Measurements from ENCODE around the gene BMPR1B.
"Not testable (repeated sequence)": the region's sequence is repeated elsewhere in the genome, so short reads cannot be mapped to it uniquely, and the experiment has no call there.

Gene BMPR1B

GRCh38 chr4:94827481-94828110 lies 69.8 kb downstream of the BMPR1B start:
- DNase-seq (no peak), ATAC-seq (replicated peaks) (no peak)
- H3K36me3 Mint-ChIP-seq (ENCODE audit: insufficient read depth): no peaks in the 10 kb centered on the region
- no peaks in the 10 kb centered on the region for H3K9me3 Mint-ChIP-seq
- H3K27me3 Mint-ChIP-seq: no peaks in the 10 kb centered on the region
- H3K27ac Mint-ChIP-seq: no peak overlapping the region
- no peaks in the 10 kb centered on the region for H3K4me1 Mint-ChIP-seq (ENCODE audit: low read depth in 2 of 2)
- no peak overlapping the region for H3K4me3 Mint-ChIP-seq

GRCh38 chr4:94828882-94829281 lies 71.1 kb downstream of the BMPR1B start:
- DNase-seq: no peak
- Mint-ChIP-seq H3K36me3 (ENCODE audit: insufficient read depth) (no peaks in the 10 kb centered on the region), H3K4me3 (no peak overlapping the region), H3K27ac (no peak overlapping the region), H3K27me3 (no peaks in the 10 kb centered on the region), H3K9me3 (no peaks in the 10 kb centered on the region), H3K4me1 (ENCODE audit: low read depth in 2 of 2) (no peaks in the 10 kb centered on the region)
- no peak for ATAC-seq (replicated peaks)

- ATAC-seq (replicated peaks): no peak
- H3K4me3 Mint-ChIP-seq: no peak overlapping the region
- H3K36me3 Mint-ChIP-seq (ENCODE audit: insufficient read depth): no peaks in the 10 kb centered on the region
Measured at GRCh38 chr4:94831607-94832006, 73.9 kb downstream of the BMPR1B start.

GRCh38 chr4:94832329-94832728 lies 74.6 kb downstream of the BMPR1B start:
- H3K4me1 Mint-ChIP-seq (ENCODE audit: low read depth in 2 of 2); H3K36me3 Mint-ChIP-seq (ENCODE audit: insufficient read depth); DNase-seq; ATAC-seq (replicated peaks); H3K4me3 Mint-ChIP-seq; H3K9me3 Mint-ChIP-seq; H3K27ac Mint-ChIP-seq; H3K27me3 Mint-ChIP-seq: not testable (repeated sequence)

More at GRCh38 chr4:94831607-94832006, 73.9 kb downstream of the BMPR1B start:
- Mint-ChIP-seq H3K27me3 (no peaks in the 10 kb centered on the region), H3K27ac (no peak overlapping the region), H3K9me3 (no peaks in the 10 kb centered on the region), H3K4me1 (ENCODE audit: low read depth in 2 of 2) (no peaks in the 10 kb centered on the region)
- DNase-seq: no peak

GRCh38 chr4:94833394-94833793 lies 75.6 kb downstream of the BMPR1B start:
- DNase-seq (no peak), ATAC-seq (replicated peaks) (no peak)
- no peaks in the 10 kb centered on the region for H3K4me1 Mint-ChIP-seq (ENCODE audit: low read depth in 2 of 2)
- H3K36me3 Mint-ChIP-seq (ENCODE audit: insufficient read depth): no peaks in the 10 kb centered on the region
- no peaks in the 10 kb centered on the region for H3K27me3 Mint-ChIP-seq
- H3K4me3 Mint-ChIP-seq: no peak overlapping the region
- H3K27ac Mint-ChIP-seq: no peak overlapping the region
- H3K9me3 Mint-ChIP-seq: no peaks in the 10 kb centered on the region

GRCh38 chr4:94834501-94834900 lies 76.7 kb downstream of the BMPR1B start:
- ATAC-seq (replicated peaks): no peak
- Mint-ChIP-seq H3K27ac (no peak overlapping the region), H3K27me3 (no peaks in the 10 kb centered on the region), H3K36me3 (ENCODE audit: insufficient read depth) (no peaks in the 10 kb centered on the region), H3K4me3 (no peak overlapping the region), H3K4me1 (ENCODE audit: low read depth in 2 of 2) (no peaks in the 10 kb centered on the region), H3K9me3 (no peaks in the 10 kb centered on the region)
- no peak for DNase-seq

- not testable (repeated sequence) for H3K27ac Mint-ChIP-seq; H3K27me3 Mint-ChIP-seq; ATAC-seq (replicated peaks); H3K4me1 Mint-ChIP-seq (ENCODE audit: low read depth in 2 of 2); H3K4me3 Mint-ChIP-seq; H3K36me3 Mint-ChIP-seq (ENCODE audit: insufficient read depth); H3K9me3 Mint-ChIP-seq; DNase-seq
Measured at GRCh38 chr4:94841166-94841863, 83.6 kb downstream of the BMPR1B start.

GRCh38 chr4:94841864-94842221 lies 84.1 kb downstream of the BMPR1B start:
- Mint-ChIP-seq H3K27ac (no peak overlapping the region), H3K27me3 (no peaks in the 10 kb centered on the region), H3K9me3 (peaks cover 0 to 4% of the 10 kb centered on the region in 2 donors), H3K4me3 (no peak overlapping the region), H3K36me3 (ENCODE audit: insufficient read depth) (no peaks in the 10 kb centered on the region), H3K4me1 (ENCODE audit: low read depth in 2 of 2) (no peaks in the 10 kb centered on the region)
- DNase-seq (no peak), ATAC-seq (replicated peaks) (no peak)

- DNase-seq (no peak), ATAC-seq (replicated peaks) (no peak)
- Mint-ChIP-seq H3K27me3 (no peaks in the 10 kb centered on the region), H3K27ac (no peak overlapping the region), H3K9me3 (peaks cover 0 to 4% of the 10 kb centered on the region in 2 donors), H3K4me1 (ENCODE audit: low read depth in 2 of 2) (no peaks in the 10 kb centered on the region), H3K36me3 (ENCODE audit: insufficient read depth) (no peaks in the 10 kb centered on the region), H3K4me3 (no peak overlapping the region)
Measured at GRCh38 chr4:94843216-94843615, 85.5 kb downstream of the BMPR1B start.

- DNase-seq (no peak), ATAC-seq (replicated peaks) (no peak)
- Mint-ChIP-seq H3K27me3 (no peaks in the 10 kb centered on the region), H3K9me3 (peaks cover 0 to 2% of the 10 kb centered on the region in 2 donors), H3K4me3 (no peak overlapping the region), H3K27ac (no peak overlapping the region), H3K4me1 (ENCODE audit: low read depth in 2 of 2) (no peaks in the 10 kb centered on the region), H3K36me3 (ENCODE audit: insufficient read depth) (no peaks in the 10 kb centered on the region)
Measured at GRCh38 chr4:94848326-94848725, 90.6 kb downstream of the BMPR1B start.

- H3K4me1 Mint-ChIP-seq (ENCODE audit: low read depth in 2 of 2): no peaks in the 10 kb centered on the region
- no peak overlapping the region for H3K27ac Mint-ChIP-seq
- no peak overlapping the region for H3K4me3 Mint-ChIP-seq
- no peaks in the 10 kb centered on the region for H3K9me3 Mint-ChIP-seq
- ATAC-seq (replicated peaks) (no peak), DNase-seq (no peak)
- H3K36me3 Mint-ChIP-seq (ENCODE audit: insufficient read depth): no peaks in the 10 kb centered on the region
- H3K27me3 Mint-ChIP-seq: no peaks in the 10 kb centered on the region
Measured at GRCh38 chr4:94849901-94850300, 92.1 kb downstream of the BMPR1B start.

GRCh38 chr4:94852616-94853015 lies 94.9 kb downstream of the BMPR1B start:
- Mint-ChIP-seq H3K9me3 (peaks cover 0 to 3% of the 10 kb centered on the region in 2 donors), H3K4me3 (no peak overlapping the region), H3K4me1 (ENCODE audit: low read depth in 2 of 2) (no peaks in the 10 kb centered on the region), H3K36me3 (ENCODE audit: insufficient read depth) (no peaks in the 10 kb centered on the region), H3K27me3 (no peaks in the 10 kb centered on the region), H3K27ac (no peak overlapping the region)
- ATAC-seq (replicated peaks): no peak
- no peak for DNase-seq

- no peak for DNase-seq
- no peaks in the 10 kb centered on the region for H3K27me3 Mint-ChIP-seq
- H3K36me3 Mint-ChIP-seq (ENCODE audit: insufficient read depth): no peaks in the 10 kb centered on the region
- no peaks in the 10 kb centered on the region for H3K4me1 Mint-ChIP-seq (ENCODE audit: low read depth in 2 of 2)
- no peak for ATAC-seq (replicated peaks)
- no peak overlapping the region for H3K27ac Mint-ChIP-seq
- no peak overlapping the region for H3K4me3 Mint-ChIP-seq
- H3K9me3 Mint-ChIP-seq: peaks cover 0 to 3% of the 10 kb centered on the region in 2 donors
Measured at GRCh38 chr4:94856030-94856429, 98.3 kb downstream of the BMPR1B start.

- peaks cover 5 to 14% of the 10 kb centered on the region in 2 donors for H3K9me3 Mint-ChIP-seq
- ATAC-seq (replicated peaks) (no peak), DNase-seq (no peak)
- H3K27ac Mint-ChIP-seq: no peak overlapping the region
- H3K27me3 Mint-ChIP-seq: no peaks in the 10 kb centered on the region
- H3K4me3 Mint-ChIP-seq: no peak overlapping the region
- H3K4me1 Mint-ChIP-seq (ENCODE audit: low read depth in 2 of 2): no peaks in the 10 kb centered on the region
- H3K36me3 Mint-ChIP-seq (ENCODE audit: insufficient read depth): no peaks in the 10 kb centered on the region
Measured at GRCh38 chr4:94870146-94870545, 112.4 kb downstream of the BMPR1B start.

Data from effector memory CD8-positive, alpha-beta T cell (primary cell).